AG08395 (cell line): Measurements from ENCODE around the gene CYB5RL.

Source experiments
- DNase-seq: peaks from one replicate; pipeline ENCODE4 v3.0.0; 2012; ENCODE audit warnings: mixed read lengths, low spot score

Gene CYB5RL

GRCh38 chr1:54159733-54160316 is 40.0 kb downstream of the CYB5RL start:
- DNase-seq = no peak

- no peak for DNase-seq
Observed at GRCh38 chr1:54158071-54158470, 41.8 kb downstream of the CYB5RL start.

GRCh38 chr1:54157401-54157800 is 42.4 kb downstream of the CYB5RL start:
- DNase-seq = no peak

GRCh38 chr1:54156986-54157385 is 42.8 kb downstream of the CYB5RL start:
- no peak for DNase-seq

- no peak for DNase-seq
Observed at GRCh38 chr1:54156201-54156600, 43.6 kb downstream of the CYB5RL start.

- DNase-seq = peak; percentile 88
Observed at GRCh38 chr1:54153535-54154439, 46.0 kb downstream of the CYB5RL start.

GRCh38 chr1:54152696-54153095 is 47.1 kb downstream of the CYB5RL start, which contains the start of gene CDCP2:
Gene CDCP2 (minus strand): TSS chr1:54153000. CDS start chr1:54152922, 78 bp downstream.
- DNase-seq = no peak

- DNase-seq = no peak
Observed at GRCh38 chr1:54151013-54151412, 48.8 kb downstream of the CYB5RL start.
